ENCODE data around the gene RYR3. TPM values are rescaled to one million over a fixed set of nuclear protein-coding genes. Genes with fewer than 3 reads are reported as not detected.
"Not testable (repeated sequence)": the region's sequence is repeated elsewhere in the genome, so short reads cannot be mapped to it uniquely, and the experiment has no call there.

Gene RYR3
- total RNA-seq, 1 donor from 2014 or later = under 0.01 TPM

- DNase-seq (ENCODE audit: low read depth) = no peak
- Histone ChIP-seq H3K4me3 (ENCODE audit: low read depth, low read length) (no peak overlapping the region), H3K27me3 (ENCODE audit: control insufficient read depth, insufficient read depth, low read length) (no peaks in the 10 kb centered on the region), H3K36me3 (ENCODE audit: control insufficient read depth, insufficient read depth, low read length) (no peaks in the 10 kb centered on the region)
- no peak for FAIRE-seq
- TF ChIP-seq, protein P1, sequence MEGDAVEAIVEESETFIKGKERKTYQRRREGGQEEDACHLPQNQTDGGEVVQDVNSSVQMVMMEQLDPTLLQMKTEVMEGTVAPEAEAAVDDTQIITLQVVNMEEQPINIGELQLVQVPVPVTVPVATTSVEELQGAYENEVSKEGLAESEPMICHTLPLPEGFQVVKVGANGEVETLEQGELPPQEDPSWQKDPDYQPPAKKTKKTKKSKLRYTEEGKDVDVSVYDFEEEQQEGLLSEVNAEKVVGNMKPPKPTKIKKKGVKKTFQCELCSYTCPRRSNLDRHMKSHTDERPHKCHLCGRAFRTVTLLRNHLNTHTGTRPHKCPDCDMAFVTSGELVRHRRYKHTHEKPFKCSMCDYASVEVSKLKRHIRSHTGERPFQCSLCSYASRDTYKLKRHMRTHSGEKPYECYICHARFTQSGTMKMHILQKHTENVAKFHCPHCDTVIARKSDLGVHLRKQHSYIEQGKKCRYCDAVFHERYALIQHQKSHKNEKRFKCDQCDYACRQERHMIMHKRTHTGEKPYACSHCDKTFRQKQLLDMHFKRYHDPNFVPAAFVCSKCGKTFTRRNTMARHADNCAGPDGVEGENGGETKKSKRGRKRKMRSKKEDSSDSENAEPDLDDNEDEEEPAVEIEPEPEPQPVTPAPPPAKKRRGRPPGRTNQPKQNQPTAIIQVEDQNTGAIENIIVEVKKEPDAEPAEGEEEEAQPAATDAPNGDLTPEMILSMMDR (IDR thresholded peaks at IDR 0.05; ENCODE audit: insufficient read depth, low read length, severe bottlenecking) = no peak
These were observed 250.6 kb downstream of the RYR3 start for GRCh38 chr15:33561407-33561806.

DNA sequence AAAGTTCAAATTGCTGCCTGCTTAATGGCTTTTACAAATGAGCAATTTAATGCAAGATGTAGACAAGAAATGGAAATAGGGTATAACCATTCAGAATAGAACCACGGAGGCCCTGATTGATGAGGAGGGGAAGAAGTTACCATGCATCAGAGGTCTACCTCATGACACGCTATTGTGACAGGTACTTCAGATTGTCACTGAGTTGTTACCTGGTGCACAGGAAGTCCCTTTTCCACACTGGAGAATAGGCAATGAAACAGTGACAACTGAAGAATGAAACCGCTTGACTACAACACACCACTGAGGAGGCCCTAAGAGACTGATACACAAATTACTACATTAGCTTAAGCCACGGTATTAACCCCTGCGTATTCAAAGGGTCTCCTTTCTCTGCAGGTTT lies 251.2 kb downstream of the RYR3 start:
- FAIRE-seq = no peak
- no peak overlapping the region for H3K4me3 ChIP-seq (ENCODE audit: low read depth, low read length)
- DNase-seq (ENCODE audit: low read depth) = no peak
- no peaks in the 10 kb centered on the region for H3K27me3 ChIP-seq (ENCODE audit: control insufficient read depth, insufficient read depth, low read length)
- no peaks in the 10 kb centered on the region for H3K36me3 ChIP-seq (ENCODE audit: control insufficient read depth, insufficient read depth, low read length)
- TF ChIP-seq, protein P1 (IDR thresholded peaks at IDR 0.05; ENCODE audit: insufficient read depth, low read length, severe bottlenecking) = no peak

GRCh38 chr15:33565094-33565493 lies 254.3 kb downstream of the RYR3 start:
- no peaks in the 10 kb centered on the region for H3K27me3 ChIP-seq (ENCODE audit: control insufficient read depth, insufficient read depth, low read length)
- TF ChIP-seq, protein P1 (IDR thresholded peaks at IDR 0.05; ENCODE audit: insufficient read depth, low read length, severe bottlenecking) = no peak
- H3K36me3 ChIP-seq (ENCODE audit: control insufficient read depth, insufficient read depth, low read length) = no peaks in the 10 kb centered on the region
- no peak overlapping the region for H3K4me3 ChIP-seq (ENCODE audit: low read depth, low read length)
- FAIRE-seq = no peak
- DNase-seq (ENCODE audit: low read depth) = peak; percentile 39

DNA sequence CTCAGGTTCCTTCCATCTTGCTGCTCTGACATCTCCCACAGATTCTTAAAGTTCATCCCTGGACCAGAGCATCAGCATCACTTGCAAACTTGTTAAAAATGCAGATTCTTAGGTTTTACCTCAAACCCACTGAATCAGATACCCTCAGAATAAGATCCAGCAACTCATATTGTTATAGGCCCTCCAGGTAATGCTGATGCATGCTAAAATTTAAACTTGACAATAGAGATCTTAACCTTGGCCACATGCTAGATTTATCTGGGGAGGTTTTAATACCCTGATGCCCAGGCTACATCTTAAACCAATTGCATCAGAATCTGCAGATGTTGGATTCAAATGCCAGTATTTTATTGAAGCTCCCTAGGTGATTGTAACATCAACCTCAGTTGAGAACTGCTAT lies 256.9 kb downstream of the RYR3 start:
- H3K27me3 ChIP-seq (ENCODE audit: control insufficient read depth, insufficient read depth, low read length) = no peaks in the 10 kb centered on the region
- H3K36me3 ChIP-seq (ENCODE audit: control insufficient read depth, insufficient read depth, low read length) = no peaks in the 10 kb centered on the region
- FAIRE-seq (no peak), DNase-seq (ENCODE audit: low read depth) (no peak)
- H3K4me3 ChIP-seq (ENCODE audit: low read depth, low read length) = no peak overlapping the region
- TF ChIP-seq, protein P1 (IDR thresholded peaks at IDR 0.05; ENCODE audit: insufficient read depth, low read length, severe bottlenecking) = no peak

DNA sequence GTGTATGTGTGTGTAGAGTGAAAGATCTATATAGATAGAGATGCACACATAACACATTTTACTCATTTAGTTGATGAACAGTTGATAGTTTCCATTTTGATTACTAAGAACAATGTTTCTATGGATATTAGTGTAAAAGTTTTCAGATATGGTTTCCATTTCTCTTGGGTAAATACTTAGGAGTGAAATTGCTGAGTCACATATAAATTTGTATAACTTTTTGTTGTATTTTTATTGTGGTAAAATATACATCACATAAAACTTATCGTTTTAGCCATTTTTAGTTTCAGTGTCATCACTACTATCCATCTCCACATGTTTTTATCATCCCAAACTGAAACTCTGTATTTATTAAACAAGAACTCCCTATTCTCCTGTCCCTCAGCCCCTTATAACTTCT lies 258.3 kb downstream of the RYR3 start:
- Histone ChIP-seq H3K36me3 (ENCODE audit: control insufficient read depth, insufficient read depth, low read length) (no peaks in the 10 kb centered on the region), H3K4me3 (ENCODE audit: low read depth, low read length) (no peak overlapping the region), H3K27me3 (ENCODE audit: control insufficient read depth, insufficient read depth, low read length) (no peaks in the 10 kb centered on the region)
- no peak for DNase-seq (ENCODE audit: low read depth)
- FAIRE-seq = no peak
- TF ChIP-seq, protein P1 (IDR thresholded peaks at IDR 0.05; ENCODE audit: insufficient read depth, low read length, severe bottlenecking) = no peak

- H3K36me3 ChIP-seq (ENCODE audit: control insufficient read depth, insufficient read depth, low read length) = not testable (repeated sequence)
These were observed 267.1 kb downstream of the RYR3 start for GRCh38 chr15:33577911-33578310.

More at GRCh38 chr15:33577911-33578310, 267.1 kb downstream of the RYR3 start:
- not testable (repeated sequence) for FAIRE-seq; DNase-seq (ENCODE audit: low read depth); H3K27me3 ChIP-seq (ENCODE audit: control insufficient read depth, insufficient read depth, low read length); H3K4me3 ChIP-seq (ENCODE audit: low read depth, low read length)
